ENCODE results near the gene KRT5.

DNA sequence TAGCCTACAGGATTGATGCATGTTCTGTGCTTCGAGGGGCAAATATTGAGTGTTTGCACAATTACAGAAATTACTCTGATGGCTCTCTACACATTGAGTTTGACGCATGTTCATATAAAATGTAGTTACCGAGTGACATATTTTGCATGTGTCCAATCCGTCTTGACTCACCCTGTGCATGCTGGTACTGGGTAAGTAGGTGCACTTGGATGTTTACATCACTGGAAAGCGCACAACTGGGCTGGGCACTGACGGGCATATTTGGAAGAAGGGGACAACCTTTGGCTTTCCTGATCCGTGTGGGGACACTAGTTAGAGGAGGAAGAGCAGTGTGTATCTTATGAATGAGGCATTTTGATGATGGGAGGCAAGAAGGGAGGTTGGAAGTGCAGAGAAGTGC lies 22.2 kb downstream of the KRT5 start:
- no peak for TF ChIP-seq TAF1 (IDR thresholded peaks at IDR 0.05; ENCODE audit: borderline replicate concordance, low read depth, low read length)
- no peak for TF ChIP-seq POLR2A (IDR thresholded peaks at IDR 0.05; ENCODE audit: low read depth, low read length)
- no peak for TF ChIP-seq POLR2AphosphoS5 (IDR thresholded peaks at IDR 0.05; ENCODE audit: low read depth, low read length)

All from GM12892 (cell line).